ENCODE measurements around the gene APCS.

Gene APCS

GRCh38 chr1:159587461-159587951 is at the start of gene APCS:
TSS of gene APCS (plus strand) at chr1:159587826. CDS start at chr1:159587922, 96 bp downstream.
- no peak for DNase-seq

GRCh38 chr1:159548126-159548525 is 39.5 kb upstream of the APCS start:
- no peak for DNase-seq

GRCh38 chr1:159554261-159554660 is 33.4 kb upstream of the APCS start:
- no peak for DNase-seq

GRCh38 chr1:159554696-159555095 is 32.9 kb upstream of the APCS start:
- no peak for DNase-seq

- no peak for DNase-seq
Observed at GRCh38 chr1:159556931-159557369, 30.7 kb upstream of the APCS start.

GRCh38 chr1:159560599-159560998 is 27.0 kb upstream of the APCS start:
- no peak for DNase-seq

GRCh38 chr1:159561497-159561896 is 26.1 kb upstream of the APCS start:
- DNase-seq = no peak

GRCh38 chr1:159562680-159563079 is 24.9 kb upstream of the APCS start:
- DNase-seq = no peak

- no peak for DNase-seq
Observed at GRCh38 chr1:159577446-159577845, 10.2 kb upstream of the APCS start.

- DNase-seq = no peak
Observed at GRCh38 chr1:159580340-159580739, 7.3 kb upstream of the APCS start.

- no peak for DNase-seq
Observed at GRCh38 chr1:159581422-159581821, 6.2 kb upstream of the APCS start.

- no peak for DNase-seq
Observed at GRCh38 chr1:159584536-159584935, 3.1 kb upstream of the APCS start.

GRCh38 chr1:159591981-159592380 is 4.4 kb downstream of the APCS start:
- no peak for DNase-seq

- DNase-seq = no peak
Observed at GRCh38 chr1:159594625-159595405, 7.2 kb downstream of the APCS start.

GRCh38 chr1:159598196-159598595 is 10.6 kb downstream of the APCS start:
- DNase-seq = no peak

GRCh38 chr1:159600894-159601293 is 13.3 kb downstream of the APCS start:
- DNase-seq = no peak

- DNase-seq = no peak
Observed at GRCh38 chr1:159602501-159602999, 14.9 kb downstream of the APCS start.

GRCh38 chr1:159612211-159612885 is 24.7 kb downstream of the APCS start:
- DNase-seq = no peak

- no peak for DNase-seq
Observed at GRCh38 chr1:159632922-159633321, 45.3 kb downstream of the APCS start.
